Panc1 (cell line): ENCODE measurements around the gene CCDC192. TPM values are rescaled to one million over a fixed set of nuclear protein-coding genes. Genes with fewer than 3 reads are reported as not detected.

Experiments
- ATAC-seq: fragments of 200-7000 bp; cut with Tn5 transposase; 2 replicates; pipeline ENCODE4 v1.9.1; 2020; ENCODE audit warnings: mild to moderate bottlenecking, moderate library complexity
- BruUV-seq: library from RNA; stranded (reverse); fragments of 400-500 nt; replicated peaks from 2 replicates; lab custom pipeline; 2021; lab: Mats Ljungman, UMichigan
- CTCF ChIA-PET: fragments of 300-600 bp; sonication (Branson Sonifier 250); formaldehyde crosslinking; loops from one replicate; lab custom pipeline; 2022; ENCODE audit warnings: antibody characterized with exemption; lab: Charles Lee
- POLR2A ChIA-PET: fragments of 300-600 bp; sonication (Branson Sonifier 250); formaldehyde crosslinking; loops from one replicate; lab custom pipeline; 2022; ENCODE audit warnings: antibody characterized with exemption; lab: Charles Lee
- DNase-seq: peaks from one replicate; pipeline ENCODE4 v3.0.0-alpha.2; 2010; ENCODE audit warnings: low read depth, low spot score
- H3K27ac ChIP-seq: 2 replicates; pipeline ENCODE4 v1.5.1; 2011; ENCODE audit warnings: mild to moderate bottlenecking, low read length, inconsistent platforms
- H3K27me3 ChIP-seq: fragments of 200-500 bp; sonication (Bioruptor generic); 2 replicates; pipeline ENCODE4 v1.6.0; 2014; ENCODE audit warnings: low read length, inconsistent platforms; ENCODE audit not compliant: control insufficient read depth, insufficient read depth
- H3K36me3 ChIP-seq: fragments of 200-500 bp; sonication (Bioruptor generic); 2 replicates; pipeline ENCODE4 v1.5.1; 2014; ENCODE audit warnings: inconsistent platforms, mild to moderate bottlenecking, low read length, moderate library complexity; ENCODE audit not compliant: control insufficient read depth, insufficient read depth
- H3K4me1 ChIP-seq: 2 replicates; pipeline ENCODE4 v1.5.1; 2011; ENCODE audit warnings: inconsistent platforms, mild to moderate bottlenecking, low read length, moderate library complexity; ENCODE audit not compliant: control insufficient read depth, insufficient read depth
- H3K4me3 ChIP-seq, 2 experiments: 2 replicates each; pipeline ENCODE4 v1.5.1; 2011 to 2012; ENCODE audit warnings: low read depth in 2 of 2, low read length in 2 of 2, mild to moderate bottlenecking in 2 of 2, inconsistent platforms in 1 of 2, moderate library complexity in 1 of 2
- H3K9me3 ChIP-seq: fragments of 200-500 bp; sonication (Bioruptor generic); 2 replicates; pipeline ENCODE4 v1.5.1; 2014; ENCODE audit warnings: low read depth, mild to moderate bottlenecking, inconsistent platforms, low read length, moderate library complexity; ENCODE audit not compliant: control insufficient read depth, insufficient read depth
- POLR2AphosphoS5 ChIP-seq: IDR thresholded peaks from 2 replicates; pipeline ENCODE4 v1.6.1; 2012; ENCODE audit warnings: mild to moderate bottlenecking, low read depth, low read length, moderate library complexity
- REST ChIP-seq, 2 experiments: IDR thresholded peaks; 2 replicates each; pipeline ENCODE4 v1.6.1; 2011 to 2012; ENCODE audit warnings: low read depth in 2 of 2, control low read depth in 1 of 2, low read length in 1 of 2, mild to moderate bottlenecking in 1 of 2, moderate library complexity in 1 of 2; ENCODE audit not compliant: insufficient read depth in 1 of 2
- SIN3A ChIP-seq: IDR thresholded peaks from 2 replicates; pipeline ENCODE4 v1.6.1; 2012; ENCODE audit warnings: low read depth, mild to moderate bottlenecking, low read length, moderate library complexity, borderline replicate concordance; ENCODE audit not compliant: insufficient read depth
- TCF7L2 ChIP-seq: IDR thresholded peaks from 2 replicates; pipeline ENCODE4 v1.6.1; 2011; ENCODE audit warnings: mild to moderate bottlenecking, low read depth, low read length, inconsistent platforms
- in situ Hi-C: cut with HindIII; loops from 2 replicates; pipeline ENCODE4 v1.10.0; 2016; ENCODE audit warnings: low sequenced_read_pairs, low pct_unique_long_range_greater_than_20kb
- intact Hi-C: fragments of 100-400 bp; cut with micrococcal nuclease; formaldehyde crosslinking; loops from one replicate; pipeline ENCODE4 v1.10.0; 2022; ENCODE audit not compliant: unreplicated experiment
- total RNA-seq: library from RNA; stranded (reverse); gene quantifications from one replicate; pipeline ENCODE4 v1.2.1, GENCODE V29; 2021; ENCODE audit not compliant: unreplicated experiment
- TF ChIP-seq, protein P1 (sequence below): fragments of 450-650 bp; IDR thresholded peaks from 2 replicates; pipeline ENCODE4 v1.5.1; 2017; ENCODE audit warnings: mild to moderate bottlenecking

Gene CCDC192
- total RNA-seq, 1 experiment from 2014 or later: not detected

DNA sequence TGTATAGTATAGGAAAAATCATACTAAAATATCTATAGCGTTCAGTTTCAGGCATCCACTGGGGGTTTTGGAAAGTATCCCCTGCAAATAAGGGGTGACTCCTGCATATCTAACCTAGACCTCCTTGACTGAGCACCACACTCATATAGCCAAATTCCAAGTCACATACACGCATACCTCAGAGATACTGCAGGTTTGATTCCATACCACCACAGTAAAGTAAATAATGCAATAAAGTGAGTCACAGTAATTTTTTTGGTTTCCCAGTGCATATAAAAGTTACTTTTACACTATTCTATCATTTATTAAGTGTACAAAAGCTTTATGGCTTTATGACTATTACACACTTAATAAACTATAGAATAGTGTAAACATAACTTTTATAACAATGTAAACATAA is 151.3 kb downstream of the CCDC192 start:
- Histone ChIP-seq H3K9me3 (no peaks in the 10 kb centered on the region), H3K4me1 (no peaks in the 10 kb centered on the region)
- no TSS peak for BruUV-seq

GRCh38 chr5:127856292-127856691 is 153.1 kb downstream of the CCDC192 start:
- POLR2A ChIA-PET: interaction anchor here (0.6 kb wide), 1 partner anchor 692 kb away, joined by 3 read pairs; no protein-coding TSS in a partner anchor
- ATAC-seq (no peak), DNase-seq (no peak)
- no peak overlapping the region for H3K4me3 ChIP-seq
- H3K36me3 ChIP-seq: no peaks in the 10 kb centered on the region
- TF ChIP-seq SIN3A (no peak), POLR2AphosphoS5 (no peak), TCF7L2 (no peak), REST (IDR thresholded peaks at IDR 0.05; ENCODE audit: insufficient read depth in 1 of 2, low read depth in 2 of 2, low read length in 1 of 2) (no peak)
- TF ChIP-seq, protein P1, sequence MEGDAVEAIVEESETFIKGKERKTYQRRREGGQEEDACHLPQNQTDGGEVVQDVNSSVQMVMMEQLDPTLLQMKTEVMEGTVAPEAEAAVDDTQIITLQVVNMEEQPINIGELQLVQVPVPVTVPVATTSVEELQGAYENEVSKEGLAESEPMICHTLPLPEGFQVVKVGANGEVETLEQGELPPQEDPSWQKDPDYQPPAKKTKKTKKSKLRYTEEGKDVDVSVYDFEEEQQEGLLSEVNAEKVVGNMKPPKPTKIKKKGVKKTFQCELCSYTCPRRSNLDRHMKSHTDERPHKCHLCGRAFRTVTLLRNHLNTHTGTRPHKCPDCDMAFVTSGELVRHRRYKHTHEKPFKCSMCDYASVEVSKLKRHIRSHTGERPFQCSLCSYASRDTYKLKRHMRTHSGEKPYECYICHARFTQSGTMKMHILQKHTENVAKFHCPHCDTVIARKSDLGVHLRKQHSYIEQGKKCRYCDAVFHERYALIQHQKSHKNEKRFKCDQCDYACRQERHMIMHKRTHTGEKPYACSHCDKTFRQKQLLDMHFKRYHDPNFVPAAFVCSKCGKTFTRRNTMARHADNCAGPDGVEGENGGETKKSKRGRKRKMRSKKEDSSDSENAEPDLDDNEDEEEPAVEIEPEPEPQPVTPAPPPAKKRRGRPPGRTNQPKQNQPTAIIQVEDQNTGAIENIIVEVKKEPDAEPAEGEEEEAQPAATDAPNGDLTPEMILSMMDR: no peak
- H3K4me1 ChIP-seq: no peaks in the 10 kb centered on the region
- CTCF ChIA-PET: no interaction called here
- intact Hi-C loops (no loop called here), in situ Hi-C loops (no loop called here)
- no peaks in the 10 kb centered on the region for H3K9me3 ChIP-seq
- H3K27me3 ChIP-seq: no peaks in the 10 kb centered on the region
- no peak overlapping the region for H3K27ac ChIP-seq
- BruUV-seq: no TSS peak

More for the DNA sequence above, 151.3 kb downstream of the CCDC192 start:
- in situ Hi-C loops (no loop called here), intact Hi-C loops (no loop called here)
- no peaks in the 10 kb centered on the region for H3K36me3 ChIP-seq
- ATAC-seq (no peak), DNase-seq (no peak)
- TF ChIP-seq TCF7L2 (no peak), SIN3A (no peak), POLR2AphosphoS5 (no peak), REST (IDR thresholded peaks at IDR 0.05; ENCODE audit: insufficient read depth in 1 of 2, low read depth in 2 of 2, low read length in 1 of 2) (no peak)
- TF ChIP-seq, protein P1: no peak
- no peak overlapping the region for H3K4me3 ChIP-seq
- ChIA-PET CTCF (no interaction called here), POLR2A (no interaction called here)
- no peak overlapping the region for H3K27ac ChIP-seq
- H3K27me3 ChIP-seq: no peaks in the 10 kb centered on the region
